GM18858 (cell line): ENCODE results near the gene ZFPM1.

ENCODE experiments used
- ATAC-seq: cut with Tn5 transposase; IDR thresholded peaks from one replicate; pipeline ENCODE4 v1.9.1; 2021; ENCODE audit not compliant: unreplicated experiment

The ZFPM1 gene

DNA sequence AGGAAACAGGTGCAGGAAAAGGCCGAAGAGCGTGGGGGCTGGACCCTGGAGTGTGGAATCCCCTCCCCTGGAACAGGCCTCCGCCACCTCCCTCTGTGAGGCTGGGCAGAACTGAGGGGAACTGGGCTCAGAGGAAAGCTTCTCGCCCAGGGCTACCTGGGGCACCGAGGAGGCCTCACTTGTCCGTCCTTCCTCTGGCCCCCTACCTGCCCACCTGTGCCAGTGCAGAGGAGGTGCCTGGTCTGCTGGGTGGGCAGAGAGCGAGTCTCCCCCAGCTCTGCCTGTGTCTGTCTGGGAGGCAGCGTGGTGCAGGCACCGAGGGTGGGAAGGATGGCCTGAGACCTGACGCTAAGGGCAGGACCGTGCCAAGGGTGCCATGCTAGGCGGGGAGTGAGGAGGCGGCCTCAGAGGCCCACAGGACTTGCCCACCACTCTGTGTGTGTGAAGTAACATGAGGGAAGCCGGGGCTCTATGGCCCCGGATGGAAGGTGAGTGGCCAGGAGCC is 42.2 kb downstream of the ZFPM1 start:
- no peak for ATAC-seq

DNA sequence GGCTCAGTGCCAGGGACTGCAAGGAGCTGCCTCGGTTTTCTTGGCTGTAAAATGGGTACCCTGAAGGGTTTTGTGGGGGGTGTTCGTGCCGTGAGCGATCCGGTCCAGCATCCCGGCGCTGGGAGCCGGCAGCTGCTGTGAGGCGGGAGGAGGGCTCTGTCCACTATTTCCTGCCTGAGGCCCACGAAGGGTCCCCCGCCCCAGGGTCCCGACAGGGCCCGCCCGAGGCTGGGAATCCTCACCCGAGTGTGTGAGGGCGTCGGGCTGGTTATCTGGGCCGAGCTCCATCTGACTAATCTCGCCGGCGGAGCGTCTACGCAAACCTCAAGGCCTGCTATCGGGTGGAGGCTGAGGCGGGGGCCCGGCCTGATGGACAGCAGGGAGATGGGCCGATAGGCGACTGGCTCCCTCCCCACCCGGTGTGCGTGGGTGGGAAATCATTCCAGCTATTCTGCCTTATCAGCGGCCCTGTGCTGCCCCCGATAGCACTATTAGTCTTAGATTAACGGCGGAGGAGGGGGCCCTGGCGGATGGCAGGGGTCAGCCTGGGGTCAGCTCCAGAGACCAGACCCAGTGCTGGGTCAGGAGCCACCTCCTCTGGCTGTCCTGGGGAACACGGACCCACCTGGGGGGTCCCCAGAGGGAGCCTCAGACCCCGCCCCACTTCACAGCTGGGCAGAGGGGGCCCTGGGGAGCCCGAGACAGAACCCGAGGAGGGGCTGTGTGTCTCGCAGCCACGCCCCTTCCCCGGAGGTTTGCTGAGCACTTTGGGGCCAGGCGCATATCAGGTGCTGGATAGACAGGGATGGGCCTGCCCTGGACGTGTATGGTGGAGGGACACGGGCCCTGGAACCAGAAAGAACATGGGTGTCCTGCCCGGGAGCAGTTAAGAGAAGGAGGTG is 44.7 kb downstream of the ZFPM1 start:
- ATAC-seq: no peak

DNA sequence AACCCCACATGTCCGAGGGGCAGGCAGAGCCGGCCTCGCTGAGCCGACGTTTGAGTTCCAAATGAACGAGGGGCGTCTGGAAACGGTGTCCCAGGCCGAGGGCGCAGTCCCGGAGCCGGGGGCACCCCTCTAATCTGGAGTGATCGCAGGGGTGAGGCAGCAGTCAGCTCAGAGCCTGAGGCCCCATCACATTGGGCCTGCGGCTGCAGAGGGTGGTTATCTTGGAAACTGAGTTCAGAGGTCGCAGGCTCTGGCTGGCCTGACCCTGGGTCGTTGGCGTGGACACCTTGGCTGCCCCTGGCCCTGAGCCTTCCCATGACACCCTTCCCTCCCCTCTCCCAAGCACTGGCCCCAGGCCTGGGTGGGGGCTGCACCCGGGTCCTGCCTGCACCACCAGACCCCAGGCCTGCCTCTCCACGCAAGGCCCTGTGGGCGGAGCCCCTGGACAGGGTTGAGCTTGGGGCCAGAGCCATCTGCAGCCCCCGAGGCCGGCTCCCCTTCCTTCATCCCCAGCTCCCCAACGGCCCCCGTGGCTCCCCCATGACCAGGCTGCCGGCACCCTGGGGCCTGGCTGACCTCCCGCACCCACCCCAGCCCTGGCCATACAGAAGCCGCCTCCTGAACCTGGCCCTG is 45.6 kb downstream of the ZFPM1 start:
- no peak for ATAC-seq

DNA sequence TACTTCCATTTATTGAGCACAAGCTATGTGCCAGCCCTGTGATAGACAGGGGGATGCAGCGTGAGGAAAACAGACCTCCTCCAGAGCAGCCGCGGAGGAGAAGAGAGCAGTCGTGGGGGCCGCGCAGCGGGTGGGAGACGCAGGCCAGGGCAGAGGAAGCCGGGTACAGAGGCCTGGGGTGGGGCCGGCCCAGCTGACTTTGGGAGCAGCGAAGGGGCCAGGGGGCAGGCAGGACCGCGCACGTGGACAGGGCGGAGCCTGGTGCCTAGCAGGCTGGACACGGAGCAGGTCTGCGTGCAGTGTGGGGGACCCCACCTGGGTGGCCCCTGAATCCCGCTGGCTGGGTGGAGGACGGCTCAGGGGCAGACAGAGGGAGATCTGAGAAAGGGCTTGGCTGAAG is 46.2 kb downstream of the ZFPM1 start:
- ATAC-seq: no peak

DNA sequence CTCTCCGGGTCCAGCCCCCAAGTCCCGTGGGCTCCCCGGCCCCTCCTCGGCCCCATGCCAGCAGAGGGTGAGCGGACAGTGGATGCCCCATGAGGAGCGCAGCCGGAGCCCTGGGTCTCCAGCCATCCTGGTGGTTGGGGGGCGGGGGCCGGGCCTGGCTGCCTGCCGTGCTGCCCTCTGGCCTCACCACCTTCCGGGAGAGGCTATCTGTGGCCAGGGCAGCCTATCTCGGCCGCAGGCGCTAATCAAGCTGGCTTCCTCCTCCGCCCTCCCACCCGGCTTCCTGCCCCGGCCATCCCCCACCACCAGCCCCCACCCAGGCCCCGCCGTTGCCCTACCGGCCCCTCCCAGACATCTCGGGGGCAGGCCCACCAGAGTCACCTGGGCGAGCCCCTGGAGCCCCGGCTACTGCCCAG is 46.8 kb downstream of the ZFPM1 start:
- no peak for ATAC-seq

DNA sequence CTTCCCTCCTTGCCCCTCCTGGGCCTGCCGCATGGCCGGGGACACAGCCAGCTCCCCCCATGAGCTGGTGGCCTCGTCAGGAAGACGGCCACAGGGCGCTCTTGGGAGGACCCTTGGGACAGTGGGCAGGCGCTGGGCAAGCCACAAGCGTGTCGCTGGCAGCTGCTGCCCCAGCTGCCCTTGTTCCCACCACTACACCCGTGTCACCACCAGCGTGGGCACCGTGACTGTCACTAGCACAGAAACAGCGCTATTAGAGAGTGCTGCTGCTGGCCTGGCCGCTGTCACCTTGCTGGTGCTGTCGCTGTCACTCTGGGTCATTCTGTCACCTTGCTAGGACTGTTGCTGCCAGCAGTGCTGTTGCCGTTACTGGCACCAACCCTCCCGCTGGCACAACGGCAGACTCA is 47.2 kb downstream of the ZFPM1 start:
- no peak for ATAC-seq

DNA sequence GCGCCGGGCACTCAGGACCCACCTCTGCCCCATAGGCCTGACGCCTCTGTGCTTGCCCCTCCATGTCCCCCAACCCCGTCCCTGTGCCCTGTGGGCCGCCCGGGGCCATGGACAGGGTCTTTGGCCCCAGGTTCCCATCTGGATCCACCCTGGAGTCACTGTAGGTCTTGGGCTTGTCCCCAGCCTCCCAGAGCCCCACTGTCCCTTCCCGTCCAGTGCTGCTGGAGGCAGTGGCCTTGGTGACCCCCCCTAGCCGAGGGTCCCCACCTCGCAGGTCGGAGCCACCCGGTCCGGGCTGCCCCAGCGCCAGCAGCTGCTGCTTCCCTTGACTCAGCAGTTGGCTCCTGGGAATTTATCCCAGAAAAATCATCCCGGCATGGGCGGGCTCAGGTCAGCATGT is 49.3 kb downstream of the ZFPM1 start:
- ATAC-seq: no peak

- ATAC-seq: no peak
Observed at GRCh38 chr16:88502776-88503280, 49.7 kb downstream of the ZFPM1 start.

- no peak for ATAC-seq
Observed at GRCh38 chr16:88503374-88503770, 50.3 kb downstream of the ZFPM1 start.

GRCh38 chr16:88503771-88504488 is 50.9 kb downstream of the ZFPM1 start:
- no peak for ATAC-seq

- ATAC-seq: no peak
Observed at GRCh38 chr16:88504489-88505404, 51.7 kb downstream of the ZFPM1 start.

GRCh38 chr16:88505405-88506082 is 52.5 kb downstream of the ZFPM1 start:
- ATAC-seq: no peak

DNA sequence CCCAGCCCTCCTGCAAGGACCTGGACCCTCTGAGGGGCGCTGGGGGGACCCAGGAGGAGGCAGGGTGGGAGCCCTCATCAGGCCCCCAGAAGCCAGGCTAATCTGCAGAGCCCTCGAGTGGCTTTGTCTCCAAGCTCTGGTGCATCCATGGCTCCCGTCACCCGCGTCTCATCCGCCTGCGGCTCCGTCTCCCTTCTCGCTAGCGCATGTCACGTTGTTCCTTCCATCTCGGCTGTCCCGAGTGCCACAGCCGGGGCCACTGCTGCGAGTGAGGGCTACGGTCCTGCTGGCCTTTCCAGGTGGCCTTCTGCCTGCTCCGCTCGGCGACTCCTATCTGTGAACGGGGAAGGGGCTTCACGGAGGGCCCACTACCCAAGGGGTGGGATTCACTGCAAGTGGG is 53.6 kb downstream of the ZFPM1 start:
- no peak for ATAC-seq

- no peak for ATAC-seq
Observed at GRCh38 chr16:88507231-88507743, 54.2 kb downstream of the ZFPM1 start.

GRCh38 chr16:88508376-88508867 is 55.3 kb downstream of the ZFPM1 start:
- no peak for ATAC-seq

- ATAC-seq: no peak
Observed at GRCh38 chr16:88508868-88509748, 56.0 kb downstream of the ZFPM1 start.

- no peak for ATAC-seq
Observed at GRCh38 chr16:88509749-88510069, 56.6 kb downstream of the ZFPM1 start.
